HG03521 (cell line): ENCODE measurements around the gene CHD5.
"Not testable (repeated sequence)": the region's sequence is repeated elsewhere in the genome, so short reads cannot be mapped to it uniquely, and the experiment has no call there.

Experiments
- ATAC-seq: cut with Tn5 transposase; IDR thresholded peaks from one replicate; pipeline ENCODE4 v1.9.1; 2021; ENCODE audit warnings: mild to moderate bottlenecking, moderate library complexity; ENCODE audit not compliant: unreplicated experiment

Gene CHD5

GRCh38 chr1:6180268-6180706, at the start of gene CHD5:
TSS of gene CHD5 (minus strand) at chr1:6180321. CDS start at chr1:6180023, 298 bp downstream.
- no peak for ATAC-seq

DNA sequence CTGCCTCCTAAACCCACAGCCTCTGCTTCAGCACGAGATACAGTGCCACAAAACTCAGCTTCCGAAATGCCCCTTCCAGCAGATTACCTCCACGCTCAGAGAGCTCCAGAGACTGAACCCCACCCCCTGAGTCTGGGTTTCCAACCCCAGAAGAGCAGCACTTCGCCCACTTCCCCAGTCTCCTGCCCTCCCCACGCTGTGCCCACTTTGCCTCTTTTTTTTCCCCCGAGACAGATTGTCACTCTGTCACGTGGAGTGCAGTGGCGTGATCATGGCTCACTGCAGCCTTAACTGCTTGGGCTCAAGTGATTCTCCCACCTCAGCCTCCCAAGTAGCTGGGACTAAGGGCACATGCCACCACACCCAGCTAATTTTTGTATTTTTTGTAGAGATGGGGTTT, 45.5 kb upstream of the CHD5 start:
- ATAC-seq: no peak

- no peak for ATAC-seq
Observed at GRCh38 chr1:6224718-6225117, 44.6 kb upstream of the CHD5 start.

- no peak for ATAC-seq
Observed at GRCh38 chr1:6223617-6224016, 43.5 kb upstream of the CHD5 start.

DNA sequence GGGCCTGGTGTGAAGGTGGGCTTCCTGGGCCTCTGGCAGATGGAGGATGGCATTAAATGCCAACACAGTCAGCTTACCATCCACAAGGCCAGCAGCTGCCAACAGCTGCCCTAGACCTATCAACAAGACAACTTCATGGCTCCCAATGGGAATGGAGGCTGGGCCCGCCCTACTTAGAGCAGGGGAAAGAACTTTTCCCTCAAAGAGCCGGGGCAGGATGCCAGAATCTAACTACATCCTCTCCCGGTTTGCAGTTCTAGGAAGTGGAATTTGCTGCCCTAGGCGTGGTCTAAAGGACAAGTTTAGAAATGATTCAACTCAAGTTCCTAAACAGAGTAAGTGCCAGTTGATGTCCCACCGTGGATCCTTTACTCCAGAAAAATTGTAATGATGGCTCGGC, 42.5 kb upstream of the CHD5 start:
- ATAC-seq: no peak

GRCh38 chr1:6221210-6221784, 41.2 kb upstream of the CHD5 start:
- no peak for ATAC-seq

DNA sequence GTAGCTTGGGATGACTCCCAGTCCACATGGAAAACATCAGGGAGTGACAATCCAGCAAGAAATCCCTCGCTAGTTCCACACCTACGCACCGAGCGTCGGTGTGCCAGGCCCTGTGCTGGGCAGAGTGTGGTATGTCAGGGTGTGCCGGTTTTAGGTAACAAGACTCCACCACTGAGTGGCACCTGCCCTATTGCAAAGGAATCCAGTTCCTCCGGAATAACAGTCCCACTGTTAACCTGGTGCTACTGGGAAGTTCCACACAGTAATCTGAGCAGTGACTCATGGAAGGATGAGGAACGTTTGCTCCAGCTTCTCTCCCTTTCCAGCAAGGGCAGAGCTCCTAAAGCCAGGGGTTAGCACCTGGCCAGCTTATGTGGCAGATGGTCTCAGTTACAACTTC, 40.1 kb upstream of the CHD5 start:
- ATAC-seq: no peak

DNA sequence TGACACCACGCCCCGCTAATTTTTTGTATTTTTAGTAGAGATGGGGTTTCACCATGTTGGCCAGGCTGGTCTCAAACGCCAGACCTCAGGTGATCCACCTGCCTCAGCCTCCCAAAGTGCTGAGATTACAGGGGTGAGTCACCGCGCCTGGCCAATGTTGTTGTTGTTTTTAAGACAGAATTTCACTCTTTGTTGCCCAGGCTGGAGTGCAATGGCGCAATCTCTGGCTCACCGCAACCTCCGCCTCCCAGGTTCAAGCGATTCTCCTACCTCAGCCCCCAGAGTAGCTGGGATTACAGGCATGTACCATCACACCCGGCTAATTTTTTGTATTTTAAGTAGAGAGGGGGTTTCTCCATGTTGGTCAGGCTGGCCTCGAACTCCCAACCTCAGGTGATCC, 39.5 kb upstream of the CHD5 start:
- ATAC-seq: not testable (repeated sequence)

- no peak for ATAC-seq
Observed at GRCh38 chr1:6218375-6219164, 38.4 kb upstream of the CHD5 start.

GRCh38 chr1:6212193-6212959, 32.3 kb upstream of the CHD5 start:
- peak; percentile 41 for ATAC-seq

DNA sequence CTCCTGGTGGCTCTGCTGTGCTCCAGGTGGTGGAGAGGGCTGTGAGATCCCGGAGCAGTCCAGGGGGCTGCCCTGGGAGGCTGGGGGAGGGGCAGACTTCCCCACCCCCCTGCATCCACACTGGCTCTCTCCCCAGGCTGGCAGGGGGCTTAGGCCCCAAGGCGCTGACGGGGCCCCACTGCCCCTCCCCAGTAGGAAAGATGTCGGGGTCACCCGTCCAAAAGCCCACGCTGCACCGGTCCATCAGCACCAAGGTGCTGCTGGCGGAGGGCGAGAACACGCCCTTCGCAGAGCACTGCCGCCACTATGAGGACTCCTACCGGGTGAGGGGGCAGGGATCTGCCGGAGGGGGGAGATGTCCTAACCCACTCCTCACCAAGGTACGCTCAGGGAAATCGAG, 31.6 kb upstream of the CHD5 start:
- ATAC-seq: no peak

DNA sequence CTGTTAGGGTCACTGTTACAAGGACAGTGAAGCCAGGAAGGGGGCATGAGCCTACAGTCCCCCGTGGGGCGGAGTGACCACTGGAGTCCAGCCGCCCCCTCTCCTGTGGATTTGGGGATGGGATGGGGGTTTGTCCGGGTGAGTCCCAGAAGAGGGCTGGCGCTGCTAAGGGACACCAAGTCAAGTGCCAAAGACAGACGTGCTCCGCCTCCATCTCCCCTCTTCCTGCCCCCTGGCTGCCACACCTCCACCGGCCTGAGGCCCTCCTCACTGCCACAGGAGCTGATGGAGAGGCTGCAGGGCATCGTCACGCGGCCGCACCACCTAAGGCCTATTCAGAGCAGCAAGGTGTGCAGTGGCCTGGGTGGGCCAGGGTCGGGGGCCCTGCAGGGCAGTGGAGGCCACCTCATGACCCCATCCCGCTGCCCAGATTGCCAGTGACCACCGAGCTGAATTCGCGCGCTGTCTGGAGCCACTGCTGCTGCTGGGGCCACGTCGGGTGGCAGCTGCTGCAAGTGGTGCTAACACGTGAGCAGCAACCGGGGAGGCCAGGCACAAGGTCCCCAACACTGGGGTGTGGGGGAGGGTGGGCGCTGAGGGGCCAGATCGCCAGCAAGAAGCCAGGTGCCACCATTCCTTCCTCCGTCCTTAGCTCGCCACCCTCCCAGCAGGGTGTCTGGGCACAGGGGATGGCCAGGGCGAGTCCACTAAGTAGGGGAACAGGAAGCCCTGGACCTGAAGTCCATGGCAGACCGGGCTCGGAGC, 30.7 kb upstream of the CHD5 start:
- ATAC-seq: no peak

- ATAC-seq: no peak
Observed at GRCh38 chr1:6209661-6210580, 29.8 kb upstream of the CHD5 start.

DNA sequence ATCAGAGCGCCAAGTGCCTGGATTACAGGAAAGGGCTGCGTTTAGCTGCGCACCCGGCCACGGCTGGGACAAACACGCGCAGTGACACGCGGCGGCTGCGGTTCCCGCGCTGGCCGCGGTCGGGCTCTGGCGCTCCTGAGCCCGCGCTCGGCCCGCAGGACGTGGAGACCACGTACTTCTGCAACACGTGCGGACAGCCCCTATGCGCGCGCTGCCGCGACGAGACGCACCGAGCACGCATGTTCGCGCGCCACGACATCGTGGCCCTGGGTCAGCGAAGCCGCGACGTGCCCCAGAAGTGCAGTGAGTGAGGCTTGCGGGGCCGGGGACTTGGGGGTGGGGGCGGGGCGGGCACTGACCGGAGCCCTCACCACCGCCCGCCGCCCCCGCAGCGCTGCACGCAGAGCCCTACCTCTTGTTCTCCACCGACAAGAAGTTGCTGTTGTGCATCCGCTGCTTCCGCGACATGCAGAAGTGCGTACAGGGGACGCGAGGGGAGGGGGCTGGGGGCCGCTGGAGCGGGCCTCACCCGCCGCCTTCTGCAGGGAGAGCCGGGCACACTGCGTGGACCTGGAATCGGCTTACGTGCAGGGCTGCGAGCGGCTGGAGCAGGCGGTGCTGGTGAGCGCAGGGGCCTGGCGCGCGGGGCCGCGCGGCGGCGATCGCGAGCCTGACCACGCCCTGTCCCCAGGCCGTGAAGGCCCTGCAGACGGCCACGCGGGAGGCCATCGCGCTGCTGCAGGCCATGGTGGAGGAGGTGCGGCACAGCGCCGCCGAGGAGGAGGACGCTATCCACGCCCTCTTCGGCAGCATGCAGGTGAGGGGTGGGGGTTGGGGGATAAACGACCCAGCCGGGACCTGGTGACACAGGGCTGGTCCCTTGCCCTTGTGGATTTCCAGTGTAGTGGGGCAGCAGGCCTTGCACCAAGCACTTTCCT, 28.9 kb upstream of the CHD5 start:
- ATAC-seq: no peak

- no peak for ATAC-seq
Observed at GRCh38 chr1:6207921-6208320, 27.8 kb upstream of the CHD5 start.

- no peak for ATAC-seq
Observed at GRCh38 chr1:6207075-6207885, 27.2 kb upstream of the CHD5 start.

DNA sequence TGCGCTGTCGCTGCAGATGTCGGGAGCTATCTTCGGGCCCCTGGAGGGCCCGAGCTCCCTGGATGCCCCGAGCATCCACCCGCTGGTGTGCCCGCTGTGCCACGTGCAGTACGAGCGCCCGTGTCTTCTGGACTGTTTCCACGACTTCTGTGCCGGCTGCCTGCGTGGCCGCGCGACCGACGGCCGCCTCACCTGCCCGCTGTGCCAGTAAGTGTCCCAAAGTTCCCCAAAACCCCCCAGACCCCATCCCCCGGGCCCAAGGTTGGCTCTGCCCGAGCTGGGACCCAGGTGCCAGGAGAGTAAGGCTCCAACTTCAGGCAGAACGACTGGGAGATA, 26.4 kb upstream of the CHD5 start:
- peak; percentile 4 for ATAC-seq

GRCh38 chr1:6205849-6206519, 25.9 kb upstream of the CHD5 start, which contains the start of gene RNF207:
TSS of gene RNF207 (plus strand) at chr1:6206119. CDS start at chr1:6206536, 417 bp downstream.
- ATAC-seq: peak; percentile 40
